ENCODE results near the gene UGT1A7. TPM values are rescaled to one million over a fixed set of nuclear protein-coding genes. Genes with fewer than 3 reads are reported as not detected.

UGT1A7 gene
- total RNA-seq, 6 donors from 2014 or later: not detected

DNA sequence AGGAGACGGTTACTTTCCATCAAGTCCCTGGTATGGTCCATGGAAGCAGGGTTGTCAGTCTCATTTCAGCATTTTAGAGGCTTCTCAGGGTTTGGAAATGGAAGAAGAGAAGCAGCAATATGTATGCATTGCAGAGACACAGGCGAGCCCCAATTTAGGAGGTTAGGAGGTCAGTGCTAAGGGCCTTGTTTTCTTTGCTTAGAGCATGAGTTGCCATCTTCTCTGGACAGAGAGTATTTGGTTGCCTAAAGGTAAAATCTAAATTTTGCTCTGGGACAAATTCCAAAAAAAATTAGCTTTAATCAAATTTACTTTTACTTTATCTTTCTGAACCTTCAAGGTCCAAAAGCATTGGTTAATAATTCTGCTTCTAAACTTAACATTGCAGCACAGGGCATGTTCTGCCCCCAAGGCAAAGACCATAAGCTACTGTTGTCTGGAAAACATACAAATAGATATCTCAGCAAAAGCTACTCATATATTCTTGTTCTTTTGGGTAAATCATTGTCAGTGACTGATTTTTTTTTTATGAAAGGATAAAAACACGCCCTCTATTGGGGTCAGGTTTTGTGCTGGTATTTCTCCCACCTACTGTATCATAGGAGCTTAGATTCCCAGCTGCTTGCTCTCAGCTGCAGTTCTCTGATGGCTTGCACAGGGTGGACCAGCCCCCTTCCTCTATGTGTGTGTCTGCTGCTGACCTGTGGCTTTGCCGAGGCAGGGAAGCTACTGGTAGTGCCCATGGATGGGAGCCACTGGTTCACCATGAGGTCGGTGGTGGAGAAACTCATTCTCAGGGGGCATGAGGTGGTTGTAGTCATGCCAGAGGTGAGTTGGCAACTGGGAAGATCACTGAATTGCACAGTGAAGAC, 10.2 kb upstream of the UGT1A7 start, which contains the start of gene UGT1A9:
TSS of gene UGT1A9 (plus strand) at position 609 of the 872 bp plus-strand sequence. CDS start at position 646, 37 bp downstream.
- ATAC-seq (ENCODE audit: low FRiP score in 2 of 2) (no peak), DNase-seq (no peak)
- Histone ChIP-seq H3K4me1 (no peaks in the 10 kb centered on the region), H3K27me3 (no peaks in the 10 kb centered on the region), H3K36me3 (no peaks in the 10 kb centered on the region), H3K9me3 (no peaks in the 10 kb centered on the region), H3K27ac (no peak within 1 kb of the TSS), H3K4me3 (no peak within 1 kb of the TSS)
- 79 to 88% methylated on average over 5 of the region's 5 CpGs for WGBS, 2 donors
- TF ChIP-seq POLR2A (IDR thresholded peaks at IDR 0.05): no peak
- TF ChIP-seq POLR2AphosphoS5 (IDR thresholded peaks at IDR 0.05): no peak
- TF ChIP-seq, protein P1, sequence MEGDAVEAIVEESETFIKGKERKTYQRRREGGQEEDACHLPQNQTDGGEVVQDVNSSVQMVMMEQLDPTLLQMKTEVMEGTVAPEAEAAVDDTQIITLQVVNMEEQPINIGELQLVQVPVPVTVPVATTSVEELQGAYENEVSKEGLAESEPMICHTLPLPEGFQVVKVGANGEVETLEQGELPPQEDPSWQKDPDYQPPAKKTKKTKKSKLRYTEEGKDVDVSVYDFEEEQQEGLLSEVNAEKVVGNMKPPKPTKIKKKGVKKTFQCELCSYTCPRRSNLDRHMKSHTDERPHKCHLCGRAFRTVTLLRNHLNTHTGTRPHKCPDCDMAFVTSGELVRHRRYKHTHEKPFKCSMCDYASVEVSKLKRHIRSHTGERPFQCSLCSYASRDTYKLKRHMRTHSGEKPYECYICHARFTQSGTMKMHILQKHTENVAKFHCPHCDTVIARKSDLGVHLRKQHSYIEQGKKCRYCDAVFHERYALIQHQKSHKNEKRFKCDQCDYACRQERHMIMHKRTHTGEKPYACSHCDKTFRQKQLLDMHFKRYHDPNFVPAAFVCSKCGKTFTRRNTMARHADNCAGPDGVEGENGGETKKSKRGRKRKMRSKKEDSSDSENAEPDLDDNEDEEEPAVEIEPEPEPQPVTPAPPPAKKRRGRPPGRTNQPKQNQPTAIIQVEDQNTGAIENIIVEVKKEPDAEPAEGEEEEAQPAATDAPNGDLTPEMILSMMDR (IDR thresholded peaks at IDR 0.05): no peak
- no peak for TF ChIP-seq EP300 (IDR thresholded peaks at IDR 0.05)

DNA sequence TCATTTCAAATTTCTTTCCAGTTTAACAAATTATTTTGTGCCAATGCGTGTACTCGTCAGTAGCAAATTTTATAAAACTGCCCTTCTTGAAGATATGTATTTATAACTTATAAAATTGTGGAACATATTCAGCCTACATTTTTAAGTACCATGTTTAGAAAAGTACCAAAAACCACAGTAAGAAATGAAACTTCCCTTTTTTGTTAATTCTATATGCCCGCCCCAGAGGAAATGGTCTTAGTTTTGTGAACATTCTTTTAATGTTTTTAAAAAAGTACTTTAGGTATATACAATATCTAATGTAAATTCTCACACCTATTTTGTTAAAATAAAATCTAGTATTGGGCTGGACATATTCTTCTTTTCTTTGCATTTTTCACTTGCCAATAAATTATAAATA, 8.8 kb upstream of the UGT1A7 start:
- no peak overlapping the region for H3K27ac ChIP-seq
- 67 to 73% methylated on average over 3 of the region's 3 CpGs for WGBS, 2 donors
- no peak for ATAC-seq (ENCODE audit: low FRiP score in 2 of 2)

DNA sequence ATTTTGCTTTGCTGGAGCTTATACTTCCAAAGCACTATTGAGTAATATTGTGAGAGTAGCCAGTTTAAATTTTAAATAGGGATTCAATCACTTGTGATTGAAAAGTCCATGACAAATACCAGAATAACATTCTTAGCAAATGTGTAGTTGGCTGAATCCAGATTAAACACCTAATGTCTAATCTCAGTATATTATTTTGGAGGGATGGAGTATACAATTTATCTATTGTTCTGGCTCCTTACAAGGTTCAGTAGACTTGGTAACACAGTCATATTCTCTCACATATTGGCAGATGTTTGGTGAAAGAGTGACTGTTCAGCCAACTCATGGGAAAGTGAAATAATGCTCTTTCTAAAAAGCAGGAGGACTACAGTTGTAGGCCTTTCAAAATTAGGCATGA, 7.8 kb upstream of the UGT1A7 start:
- H3K4me3 ChIP-seq: no peak overlapping the region
- H3K27me3 ChIP-seq: no peaks in the 10 kb centered on the region
- no peak overlapping the region for H3K27ac ChIP-seq
- no peaks in the 10 kb centered on the region for H3K36me3 ChIP-seq
- no peak for ATAC-seq (ENCODE audit: low FRiP score in 2 of 2)
- H3K4me1 ChIP-seq: no peaks in the 10 kb centered on the region
- no peak for DNase-seq
- TF ChIP-seq, protein P1 (IDR thresholded peaks at IDR 0.05): no peak
- no peak for TF ChIP-seq POLR2AphosphoS5 (IDR thresholded peaks at IDR 0.05)
- TF ChIP-seq EP300 (IDR thresholded peaks at IDR 0.05): no peak
- no peak for TF ChIP-seq POLR2A (IDR thresholded peaks at IDR 0.05)
- no peaks in the 10 kb centered on the region for H3K9me3 ChIP-seq

More for the DNA sequence above, 8.8 kb upstream of the UGT1A7 start:
- Histone ChIP-seq H3K27me3 (no peaks in the 10 kb centered on the region), H3K9me3 (no peaks in the 10 kb centered on the region), H3K4me3 (no peak overlapping the region), H3K36me3 (no peaks in the 10 kb centered on the region), H3K4me1 (no peaks in the 10 kb centered on the region)
- DNase-seq: no peak
- TF ChIP-seq, protein P1 (IDR thresholded peaks at IDR 0.05): no peak
- no peak for TF ChIP-seq POLR2A (IDR thresholded peaks at IDR 0.05)
- no peak for TF ChIP-seq EP300 (IDR thresholded peaks at IDR 0.05)
- no peak for TF ChIP-seq POLR2AphosphoS5 (IDR thresholded peaks at IDR 0.05)

DNA sequence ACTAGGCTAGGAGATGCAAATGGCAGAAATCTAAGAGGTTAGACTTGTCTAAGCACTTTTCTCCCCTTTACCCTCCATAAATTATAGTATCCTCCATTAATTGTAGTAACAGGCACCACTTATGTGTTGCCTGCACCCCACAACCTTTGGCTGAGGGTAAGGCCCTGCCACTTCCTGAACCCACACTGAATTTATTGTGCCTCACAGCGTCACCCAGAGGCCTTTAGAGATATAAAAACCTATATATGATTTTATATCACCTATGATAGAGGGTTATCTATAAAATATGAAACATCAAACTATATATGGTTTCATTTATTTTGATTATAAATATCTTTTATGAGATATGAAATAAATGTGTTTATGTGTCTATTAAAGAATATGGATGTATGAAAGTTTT, 7.4 kb upstream of the UGT1A7 start:
- ATAC-seq (ENCODE audit: low FRiP score in 2 of 2): no peak
- Histone ChIP-seq H3K27ac (no peak overlapping the region), H3K27me3 (no peaks in the 10 kb centered on the region), H3K36me3 (no peaks in the 10 kb centered on the region), H3K4me1 (no peaks in the 10 kb centered on the region), H3K9me3 (no peaks in the 10 kb centered on the region), H3K4me3 (no peak overlapping the region)
- 61 to 76% methylated on average over 1 of the region's 1 CpG for WGBS, 2 donors
- TF ChIP-seq POLR2A (IDR thresholded peaks at IDR 0.05) (no peak), EP300 (IDR thresholded peaks at IDR 0.05) (no peak), POLR2AphosphoS5 (IDR thresholded peaks at IDR 0.05) (no peak)
- TF ChIP-seq, protein P1 (IDR thresholded peaks at IDR 0.05): no peak
- DNase-seq: no peak

DNA sequence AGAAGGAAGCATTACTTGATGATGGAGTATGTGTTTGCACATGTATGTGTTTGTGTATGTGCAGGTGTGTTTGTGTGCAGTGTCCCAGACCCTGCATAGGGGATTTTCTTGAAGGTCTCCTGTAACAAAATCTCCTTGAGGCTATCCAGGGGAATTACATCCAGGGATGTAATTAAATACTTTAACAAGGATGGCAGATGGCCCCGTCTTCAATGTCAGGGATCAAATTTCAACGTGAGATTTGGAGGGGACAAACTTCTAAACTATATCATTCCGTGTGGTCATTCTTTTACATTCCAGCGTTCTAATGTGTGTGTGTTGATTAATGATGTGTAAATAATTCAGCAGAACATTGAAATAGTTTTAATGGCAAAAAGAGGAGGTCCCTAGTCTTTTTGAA, 6.7 kb upstream of the UGT1A7 start:
- no peak overlapping the region for H3K27ac ChIP-seq
- H3K27me3 ChIP-seq: no peaks in the 10 kb centered on the region
- no peaks in the 10 kb centered on the region for H3K9me3 ChIP-seq
- WGBS, 2 donors: 34 to 56% methylated on average over 4 of the region's 4 CpGs
- DNase-seq: no peak
- TF ChIP-seq POLR2AphosphoS5 (IDR thresholded peaks at IDR 0.05): no peak
- TF ChIP-seq, protein P1 (IDR thresholded peaks at IDR 0.05): no peak
- TF ChIP-seq EP300 (IDR thresholded peaks at IDR 0.05): no peak
- TF ChIP-seq POLR2A (IDR thresholded peaks at IDR 0.05): no peak
- ATAC-seq (ENCODE audit: low FRiP score in 2 of 2): no peak
- H3K4me1 ChIP-seq: no peaks in the 10 kb centered on the region
- no peaks in the 10 kb centered on the region for H3K36me3 ChIP-seq
- no peak overlapping the region for H3K4me3 ChIP-seq
